Left cardiac atrium (tissue), 4 donors: ENCODE measurements around the gene ISY1. TPM values are rescaled to one million over a fixed set of nuclear protein-coding genes. Genes with fewer than 3 reads are reported as not detected.
"Not testable (repeated sequence)": the region's sequence is repeated elsewhere in the genome, so short reads cannot be mapped to it uniquely, and the experiment has no call there.

Source experiments
- ATAC-seq, 2 donors: fragments of 200-7000 bp; cut with Tn5 transposase; one replicate each; pipeline ENCODE4 v1.9.1; 2020; ENCODE audit warnings: mild to moderate bottlenecking in 2 of 2, moderate library complexity in 2 of 2
- DNase-seq: peaks from one replicate; pipeline ENCODE4 v3.0.0-alpha.2; 2020
- intact Hi-C, 2 donors: fragments of 100-400 bp; cut with DNase I; formaldehyde crosslinking; loops; one replicate each; pipeline versions ENCODE4 v1.14.1 to v1.15.1; 2022 to 2023
- total RNA-seq, 2 donors: library from RNA; stranded (reverse); fragmentation: NEBNext Ultra II Directional; extraction: Animal tissue kit (Norgen Biotek cat#: 25700); gene quantifications; one replicate each; pipeline ENCODE4 v1.2.1, GENCODE V29; 2021
- donor health status: DM: no; HTN: yes; CAD: no.
- donor health status: DM: no; HTN: yes; CAD: no; lungs with severe emphysema.
- donor health status: DM: yes; HTN: yes; CAD: no.
- donor health status: Dilated cardiomyopathy.

Gene ISY1
- total RNA-seq, 2 donors from 2014 or later: 23.3 to 28.3 TPM

GRCh38 chr3:129104498-129105079 lies 56.3 kb downstream of the ISY1 start:
- ATAC-seq: no peak
- intact Hi-C loops: no loop called here
- no peak for DNase-seq

GRCh38 chr3:129104051-129104450 lies 56.8 kb downstream of the ISY1 start:
- no peak for DNase-seq
- intact Hi-C loops: no loop called here
- ATAC-seq: no peak

- intact Hi-C loops: no loop called here
- ATAC-seq: no peak
- DNase-seq: no peak
Measured at GRCh38 chr3:129103296-129103695, 57.6 kb downstream of the ISY1 start.

GRCh38 chr3:129101370-129102138 lies 59.3 kb downstream of the ISY1 start:
- intact Hi-C loops: no loop called here
- DNase-seq (no peak), ATAC-seq (peak; percentile 65 to 79)

DNA sequence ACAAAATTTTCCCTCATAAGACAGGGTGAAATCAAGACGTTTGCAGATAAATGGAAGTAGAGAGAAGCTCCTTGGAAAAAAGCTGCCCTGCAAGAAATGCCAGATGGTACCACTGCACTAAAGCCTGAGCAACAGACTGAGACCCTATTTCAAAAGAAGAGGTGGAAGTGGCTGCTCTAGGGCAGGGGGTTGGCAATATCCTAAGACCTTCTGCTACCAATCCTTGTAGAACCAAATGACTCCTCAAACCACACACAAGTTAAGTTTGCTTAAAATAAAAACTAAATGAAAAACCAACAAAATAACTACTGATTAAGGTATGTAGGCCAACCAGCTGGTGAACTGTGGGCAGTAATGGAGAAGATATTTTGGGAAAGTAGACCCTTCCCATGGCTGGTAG lies 60.6 kb downstream of the ISY1 start:
- no peak for ATAC-seq
- intact Hi-C loops: no loop called here
- DNase-seq: no peak

- ATAC-seq (no peak), DNase-seq (no peak)
- intact Hi-C loops: no loop called here
Measured at GRCh38 chr3:129095285-129095684, 65.6 kb downstream of the ISY1 start.

DNA sequence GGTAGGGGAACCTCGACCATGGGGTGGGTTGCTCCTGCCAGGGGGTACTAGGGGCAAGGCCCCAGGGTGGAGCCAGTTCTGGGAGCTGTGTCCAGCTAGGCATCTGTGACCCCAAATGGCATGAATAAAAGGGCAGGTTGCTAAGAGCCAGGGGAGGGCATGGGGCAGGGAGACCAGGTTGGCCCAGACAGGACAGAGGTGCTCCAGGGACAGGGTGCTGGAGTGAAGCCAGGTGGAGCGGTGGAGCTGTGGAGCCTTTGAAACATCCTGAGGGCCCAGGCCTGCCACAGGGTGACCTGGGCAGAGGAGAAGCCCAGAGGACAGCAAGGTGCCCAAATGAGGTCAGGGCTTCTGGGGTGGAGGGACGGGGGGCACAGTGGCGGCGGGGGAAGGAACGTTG lies 72.6 kb downstream of the ISY1 start:
- DNase-seq, ATAC-seq, intact Hi-C loops: not testable (repeated sequence)

DNA sequence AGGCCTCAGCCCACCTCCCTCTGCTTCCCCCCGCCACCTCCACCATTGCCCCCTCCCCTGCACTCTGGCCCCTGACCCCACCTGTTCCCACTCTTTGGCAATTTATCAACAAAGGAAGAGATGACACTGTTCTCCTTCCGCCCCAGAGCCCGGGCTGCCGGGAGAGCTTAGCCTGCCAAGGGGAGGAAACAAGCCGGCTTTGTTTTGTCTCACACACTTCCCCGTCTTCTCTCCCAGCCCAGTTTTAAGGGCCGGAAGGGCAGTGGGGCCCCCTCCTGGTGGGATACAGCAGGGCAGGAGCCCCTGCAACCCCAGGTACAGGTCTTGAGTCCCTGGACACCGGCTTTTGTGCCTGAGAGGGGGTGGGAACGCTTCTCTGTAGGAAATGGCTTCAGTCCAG lies 73.0 kb downstream of the ISY1 start:
- peak; percentile 42 for DNase-seq
- intact Hi-C loops: loop anchor here in 1 of 2 donors (2.0 kb wide), 2 partner anchors 35 to 117 kb away; no protein-coding TSS in a partner anchor
- ATAC-seq: peak; percentile 90 to 91

DNA sequence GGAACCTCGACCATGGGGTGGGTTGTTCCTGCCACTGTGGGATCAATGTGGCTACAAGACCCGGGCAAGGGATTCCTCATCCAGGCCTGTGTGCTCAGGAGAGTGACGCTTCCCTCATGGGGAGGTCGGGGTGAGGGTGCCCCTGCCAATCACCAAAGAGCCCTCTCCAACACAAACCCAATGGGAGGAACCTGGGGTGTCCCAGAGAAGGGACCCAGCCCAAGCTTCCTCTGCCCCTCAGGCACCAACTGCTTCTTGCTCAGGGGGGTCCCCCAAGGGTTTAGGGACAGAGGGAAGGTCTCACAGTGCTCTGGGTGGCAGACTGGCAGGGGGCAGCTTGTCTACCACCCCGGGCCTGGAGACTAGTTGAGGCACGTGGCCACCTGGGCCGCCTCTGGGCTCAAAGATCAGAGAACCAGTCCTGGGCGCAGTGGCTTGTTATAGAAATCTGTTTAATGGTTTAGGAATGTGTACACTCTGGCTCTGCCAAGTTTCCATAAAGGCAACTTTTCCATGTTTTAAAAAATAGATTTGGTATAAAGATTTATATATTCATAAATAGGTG lies 73.6 kb downstream of the ISY1 start:
- intact Hi-C loops: loop anchor here in 1 of 2 donors (2.0 kb wide), 2 partner anchors 34 to 116 kb away; no protein-coding TSS in a partner anchor
- peak; percentile 63 for DNase-seq
- peak; percentile 50 to 70 for ATAC-seq

GRCh38 chr3:129085818-129086217 lies 75.0 kb downstream of the ISY1 start:
- DNase-seq (no peak), ATAC-seq (no peak)
- intact Hi-C loops: loop anchor here in 1 of 2 donors (2.0 kb wide), 2 partner anchors 33 to 115 kb away; no protein-coding TSS in a partner anchor

DNA sequence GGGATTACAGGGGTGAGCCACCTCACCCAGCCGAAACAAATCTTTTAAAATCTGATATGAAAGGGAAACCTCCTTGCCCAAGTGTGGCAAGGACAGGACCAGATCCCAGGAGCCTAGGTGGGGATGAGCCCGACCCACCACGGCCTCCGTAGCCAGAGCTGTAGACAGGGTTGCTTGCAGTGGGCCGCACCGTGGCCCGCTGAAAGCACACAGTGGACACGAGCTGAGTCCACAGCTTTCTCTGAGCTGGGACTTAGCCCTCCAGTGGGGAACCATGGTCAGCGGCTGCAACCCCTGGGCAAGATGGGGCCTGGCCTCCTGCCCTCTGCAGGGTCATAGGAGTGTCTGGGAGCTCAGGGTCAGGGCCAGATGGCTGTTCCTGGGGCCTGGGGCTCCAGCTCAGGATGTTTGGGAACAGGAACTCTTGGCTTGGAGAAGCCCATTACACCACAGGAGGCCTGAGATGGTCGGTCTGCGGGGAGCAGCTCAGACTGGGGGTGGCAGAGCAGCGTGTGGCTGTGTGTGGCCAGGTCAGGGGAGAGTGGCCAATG lies 75.6 kb downstream of the ISY1 start:
- DNase-seq: no peak
- intact Hi-C loops: no loop called here
- ATAC-seq: no peak

DNA sequence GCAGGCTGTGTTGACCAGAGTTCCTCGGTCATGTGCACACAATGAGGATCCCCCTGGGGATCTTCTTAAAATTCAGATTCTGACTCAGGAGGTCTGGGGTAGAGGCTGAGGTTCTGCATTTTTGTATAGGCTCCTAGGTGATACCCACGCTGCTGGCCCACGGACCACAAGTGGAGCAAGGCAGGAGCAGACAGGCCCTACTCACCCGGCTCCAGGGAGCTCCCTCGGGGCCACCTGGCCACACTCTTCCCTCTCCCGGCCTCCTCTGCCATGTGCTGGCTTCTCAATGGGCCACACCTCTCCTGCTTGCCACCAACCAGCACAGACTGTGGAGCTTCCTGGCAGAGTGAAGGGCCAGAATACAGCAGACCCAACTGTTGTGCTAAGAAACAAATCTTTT lies 76.4 kb downstream of the ISY1 start:
- intact Hi-C loops: no loop called here
- ATAC-seq (no peak), DNase-seq (no peak)

GRCh38 chr3:129082026-129082425 lies 78.8 kb downstream of the ISY1 start:
- DNase-seq (no peak), ATAC-seq (no peak)
- intact Hi-C loops: no loop called here

GRCh38 chr3:129081503-129081902 lies 79.4 kb downstream of the ISY1 start:
- intact Hi-C loops: no loop called here
- ATAC-seq (no peak), DNase-seq (no peak)

- intact Hi-C loops: no loop called here
- no peak for DNase-seq
- no peak for ATAC-seq
Measured at GRCh38 chr3:129078510-129078909, 82.4 kb downstream of the ISY1 start.

Other genes with a start within 250 kb of the ISY1 start
- under 1 TPM; 0.29 to 0.73 TPM for gene CFAP92, start 167.0 kb downstream of the ISY1 start, total RNA-seq
- gene EFCC1, start 159.8 kb downstream of the ISY1 start, total RNA-seq: 1 to 10 TPM; 1.1 to 2.3 TPM
- gene GP9, start 100.3 kb downstream of the ISY1 start, total RNA-seq: under 1 TPM in 1 of 2 donors, not detected in 1; 0.29 TPM
- gene RAB43, start 39.3 kb downstream of the ISY1 start, total RNA-seq: 1 to 10 TPM; 6.4 to 6.9 TPM
- gene CNBP, start 22.8 kb upstream of the ISY1 start, total RNA-seq: 100 to 1,000 TPM; 342 to 378 TPM
- gene COPG1, start 88.5 kb upstream of the ISY1 start, total RNA-seq: 100 to 1,000 TPM; 109 to 149 TPM
- gene HMCES, start 117.8 kb upstream of the ISY1 start, total RNA-seq: 10 to 100 TPM; 44.6 to 46.7 TPM